ENCODE data around the gene CYP3A4.
"Not testable (repeated sequence)": the region's sequence is repeated elsewhere in the genome, so short reads cannot be mapped to it uniquely, and the experiment has no call there.

CYP3A4 gene

GRCh38 chr7:99791667-99792369 lies 7.8 kb upstream of the CYP3A4 start:
- DNase-seq = no peak

GRCh38 chr7:99791021-99791420 lies 7.0 kb upstream of the CYP3A4 start:
- no peak for DNase-seq

- DNase-seq = no peak
Measured at GRCh38 chr7:99790407-99790806, 6.4 kb upstream of the CYP3A4 start.

DNA sequence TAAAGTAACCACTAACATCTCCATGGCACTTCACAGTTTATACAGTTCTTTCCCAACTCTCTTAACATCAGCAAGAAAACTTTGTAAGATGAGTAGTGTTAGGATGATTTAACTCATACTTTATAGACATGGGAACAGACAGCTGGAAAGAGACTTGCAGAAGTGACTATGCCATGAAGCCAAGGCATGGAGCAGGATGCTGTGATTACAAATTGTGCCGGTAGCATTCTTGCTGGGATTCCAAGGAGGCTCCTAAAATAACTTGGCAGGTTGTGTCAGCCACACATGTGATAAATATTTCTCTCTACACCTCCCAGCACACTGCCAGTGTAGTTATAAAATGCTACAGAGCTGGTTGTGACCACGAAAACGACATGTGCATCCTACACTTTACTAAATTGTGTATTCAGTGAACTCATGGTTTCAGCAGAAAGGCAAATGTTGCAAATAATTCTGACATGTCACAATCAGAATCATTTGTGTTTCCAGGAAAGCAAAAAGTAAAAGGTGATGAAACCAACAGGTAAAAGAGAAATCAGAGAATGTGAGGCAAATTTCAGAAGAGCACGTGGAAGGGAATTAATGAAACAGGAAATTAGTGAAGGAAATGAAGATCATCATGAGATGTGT lies 5.6 kb upstream of the CYP3A4 start:
- DNase-seq = peak in 1 of 2 donors; percentile 11

DNA sequence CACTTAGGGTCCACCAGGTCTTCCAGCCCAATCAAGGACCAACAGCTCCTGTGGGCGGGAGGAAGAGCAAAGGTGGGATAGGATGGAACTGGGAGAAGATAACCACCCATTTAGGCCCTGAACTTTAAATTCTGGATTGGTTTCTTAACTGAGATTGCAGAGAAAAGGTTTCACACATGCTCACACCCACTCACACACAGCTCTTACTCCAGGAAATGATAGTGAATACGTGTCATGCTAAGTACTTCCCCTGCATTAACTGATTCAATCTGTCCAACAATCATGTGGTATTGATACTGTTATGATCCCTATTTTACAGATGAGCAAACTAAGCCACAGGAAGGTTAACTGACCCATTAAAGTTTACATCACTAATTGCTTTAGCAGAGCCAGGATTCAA lies 4.6 kb upstream of the CYP3A4 start:
- DNase-seq = peak; percentile 59 to 60

GRCh38 chr7:99786726-99787335 lies 2.8 kb upstream of the CYP3A4 start:
- no peak for DNase-seq

- DNase-seq = not testable (repeated sequence)
Measured at GRCh38 chr7:99785654-99786053, 1.7 kb upstream of the CYP3A4 start.

GRCh38 chr7:99782012-99782953 lies 1.7 kb downstream of the CYP3A4 start:
- no peak for DNase-seq

GRCh38 chr7:99780588-99780987 lies 3.4 kb downstream of the CYP3A4 start:
- DNase-seq = no peak

DNA sequence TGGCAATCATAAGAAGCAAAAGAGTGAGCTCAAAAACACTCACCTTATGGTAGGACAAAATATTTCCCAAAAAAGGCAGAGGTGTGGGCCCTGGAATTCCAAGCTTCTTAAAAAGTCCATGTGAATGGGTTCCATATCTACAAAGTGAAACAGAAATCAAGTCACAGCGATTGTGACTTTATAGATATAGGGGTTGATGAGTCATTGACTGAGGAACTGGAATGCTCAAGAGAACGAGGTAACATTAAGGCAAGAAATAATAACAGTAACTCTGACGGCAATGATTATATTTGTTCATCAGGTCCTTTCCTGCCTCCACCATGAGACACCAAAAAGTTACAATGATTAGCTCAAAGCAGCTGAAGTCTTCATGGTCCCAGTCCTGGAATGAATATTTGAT lies 4.0 kb downstream of the CYP3A4 start:
- DNase-seq = no peak

DNA sequence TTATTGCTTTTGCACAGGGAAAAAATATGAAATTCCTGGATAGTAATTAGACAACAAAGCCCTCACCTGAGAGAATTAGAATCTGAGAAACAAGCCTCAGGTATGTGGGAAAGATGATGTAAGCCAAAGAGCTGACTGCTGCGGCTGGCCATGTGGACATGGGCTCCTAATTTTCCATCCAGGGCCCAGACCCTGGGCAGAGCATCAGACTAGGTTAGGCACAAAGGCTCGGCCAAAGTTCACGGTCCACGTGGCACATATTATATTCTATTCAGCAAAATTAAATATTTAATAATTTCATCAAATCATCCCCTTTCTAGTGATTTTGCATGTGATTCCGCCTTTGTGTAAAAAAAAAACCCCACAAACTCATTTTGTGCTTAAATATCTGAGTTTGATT lies 5.1 kb downstream of the CYP3A4 start:
- no peak for DNase-seq

DNA sequence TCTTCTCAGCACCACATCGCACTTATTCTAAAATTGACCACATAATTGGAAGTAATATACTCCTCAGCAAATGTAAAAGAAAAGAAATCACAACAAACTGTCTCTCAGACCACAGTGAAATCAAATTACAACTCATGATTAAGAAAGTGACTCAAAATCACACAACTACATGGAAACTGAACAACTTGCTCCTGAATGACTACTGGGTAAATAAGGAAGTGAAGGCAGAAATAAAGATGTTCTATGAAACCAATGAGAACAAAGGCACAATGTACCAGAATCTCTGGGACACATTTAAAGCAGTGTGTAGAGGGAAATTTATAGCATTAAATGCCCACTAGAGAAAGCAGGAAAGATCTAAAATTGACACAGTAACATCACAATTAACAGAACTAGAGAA lies 10.6 kb downstream of the CYP3A4 start:
- DNase-seq = not testable (repeated sequence)

- no peak for DNase-seq
Measured at GRCh38 chr7:99772565-99772964, 11.4 kb downstream of the CYP3A4 start.

DNA sequence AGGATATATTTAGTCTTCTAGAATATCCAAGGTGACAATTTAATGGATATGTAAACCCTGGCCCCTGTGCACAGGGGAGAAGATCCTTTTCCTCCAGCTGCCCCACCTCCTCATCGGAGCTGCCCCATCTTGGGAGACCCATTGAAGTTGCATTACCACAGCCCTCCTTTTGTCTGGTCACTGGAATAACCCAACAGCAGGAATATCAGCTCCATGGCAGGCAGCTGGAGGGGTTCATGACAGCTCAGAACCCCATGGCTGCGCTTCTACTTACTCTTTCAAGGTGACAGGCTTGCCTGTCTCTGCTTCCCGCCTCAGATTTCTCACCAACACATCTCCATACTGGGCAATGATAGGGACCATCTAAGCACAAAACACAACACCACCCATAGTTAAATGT lies 14.5 kb downstream of the CYP3A4 start:
- not testable (repeated sequence) for DNase-seq

GRCh38 chr7:99768471-99768870 lies 15.5 kb downstream of the CYP3A4 start:
- no peak for DNase-seq

DNA sequence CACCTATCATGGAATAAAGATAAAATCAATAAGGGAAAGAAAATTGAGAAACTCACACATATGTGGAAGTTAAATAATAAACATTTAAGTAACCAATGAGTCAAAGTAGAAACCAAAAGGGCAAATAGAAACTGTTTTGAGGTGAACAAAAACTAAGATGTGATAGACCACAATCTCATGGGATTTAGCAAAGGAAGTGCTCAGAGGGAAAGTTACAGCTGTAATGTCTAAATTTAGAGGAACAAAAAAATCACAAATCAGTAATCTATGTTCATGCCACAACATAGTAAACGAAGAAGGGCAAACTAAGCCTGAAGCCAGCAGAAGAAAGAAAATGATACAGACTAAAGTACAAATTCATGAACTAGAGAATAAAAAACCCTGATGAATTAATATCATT lies 16.3 kb downstream of the CYP3A4 start:
- no peak for DNase-seq

GRCh38 chr7:99766484-99767099 lies 17.4 kb downstream of the CYP3A4 start:
- DNase-seq = no peak

DNA sequence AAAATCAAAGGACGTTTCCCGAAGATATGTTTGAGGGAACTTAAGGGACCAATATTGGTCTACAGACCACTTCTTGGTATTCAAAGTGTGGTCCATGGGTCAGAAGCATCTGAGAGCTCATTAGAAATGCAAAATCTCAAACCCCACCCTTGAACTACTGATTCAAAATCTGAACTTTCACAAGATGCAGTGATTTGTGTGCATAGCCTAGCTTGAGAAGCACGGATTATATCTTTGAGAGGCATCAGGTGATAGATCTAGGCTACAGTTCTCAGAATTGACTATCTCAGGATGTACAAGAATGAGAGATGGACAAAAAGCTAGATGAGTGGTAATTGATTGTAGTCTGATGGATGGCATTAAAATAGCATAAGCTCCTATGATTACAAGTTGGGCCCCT lies 19.5 kb downstream of the CYP3A4 start:
- no peak for DNase-seq

- DNase-seq = no peak
Measured at GRCh38 chr7:99762680-99763327, 21.2 kb downstream of the CYP3A4 start.

DNA sequence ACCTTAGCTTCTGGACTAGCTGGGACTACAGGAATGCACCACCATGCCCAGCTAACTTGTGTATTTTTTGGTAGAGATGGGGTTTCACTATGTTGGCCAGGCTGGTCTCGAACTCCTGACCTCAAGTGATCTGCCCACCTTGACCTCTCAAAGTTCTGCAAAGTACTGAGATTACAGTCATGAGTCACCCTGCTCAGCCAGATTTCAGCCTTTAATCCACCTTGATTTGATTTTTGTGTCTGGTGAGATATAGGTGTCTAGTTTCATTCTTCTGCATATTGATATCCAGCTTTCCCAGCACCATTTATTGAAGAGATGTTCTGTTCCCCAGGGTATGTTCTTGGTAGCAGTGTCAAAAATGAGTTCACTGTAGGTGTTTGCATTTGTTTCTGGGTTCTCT lies 28.9 kb downstream of the CYP3A4 start:
- DNase-seq = no peak

GRCh38 chr7:99752356-99752755 lies 31.6 kb downstream of the CYP3A4 start:
- DNase-seq = no peak
